ENCODE results near the gene GPHN.

The GPHN gene

DNA sequence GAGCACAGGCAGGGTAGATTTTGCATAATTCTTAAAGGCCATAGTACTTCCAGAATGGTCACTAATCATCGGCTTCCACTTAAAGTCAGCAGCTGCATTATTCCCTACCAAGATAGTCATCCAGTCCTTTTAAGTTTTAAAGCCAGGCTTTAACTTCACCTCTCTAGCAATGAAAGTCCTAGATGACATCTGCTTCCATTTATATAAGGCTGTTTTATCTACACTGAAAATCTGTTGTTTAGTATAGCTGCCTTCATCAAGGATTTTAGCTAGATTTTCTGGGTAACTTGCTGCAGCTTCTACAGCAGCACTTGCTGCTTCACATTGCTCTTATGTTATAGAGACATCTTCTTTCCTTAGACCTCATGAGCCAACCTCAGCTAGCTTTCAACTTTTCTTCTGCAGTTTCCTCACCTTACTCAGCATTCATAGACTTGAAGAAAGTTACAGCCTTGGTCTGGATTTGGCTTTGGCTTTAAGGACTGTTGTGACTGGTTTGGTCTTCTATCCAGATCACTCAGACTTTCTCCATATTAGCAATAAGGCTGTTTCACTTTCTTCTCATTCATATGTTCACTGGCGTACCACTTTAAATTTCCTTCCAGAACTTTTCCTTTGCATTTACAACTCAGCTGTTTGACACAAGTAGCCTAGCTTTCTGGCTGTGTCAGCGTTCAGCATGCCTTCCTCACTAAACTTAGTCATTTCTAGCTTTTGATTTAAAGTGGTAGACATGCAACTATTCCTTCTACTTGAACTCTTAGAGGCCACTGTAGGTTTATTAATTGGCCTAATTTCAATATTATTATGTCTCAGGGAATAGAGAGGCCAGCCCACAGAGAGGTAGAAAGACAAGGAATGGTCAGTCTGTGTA, 471.4 kb downstream of the GPHN start:
- Mint-ChIP-seq H3K4me1 (ENCODE audit: low read depth) (no peaks in the 10 kb centered on the region), H3K27me3 (no peaks in the 10 kb centered on the region), H3K27ac (no peak overlapping the region), H3K36me3 (ENCODE audit: low read depth) (peaks cover 4% of the 10 kb centered on the region), H3K9me3 (no peaks in the 10 kb centered on the region), H3K4me3 (no peak overlapping the region)

- Mint-ChIP-seq H3K9me3 (no peaks in the 10 kb centered on the region), H3K4me3 (no peak overlapping the region), H3K27me3 (no peaks in the 10 kb centered on the region), H3K27ac (no peak overlapping the region), H3K36me3 (ENCODE audit: low read depth) (peaks cover 14% of the 10 kb centered on the region), H3K4me1 (ENCODE audit: low read depth) (no peaks in the 10 kb centered on the region)
Observed at GRCh38 chr14:66982247-66982646, 474.3 kb downstream of the GPHN start.

DNA sequence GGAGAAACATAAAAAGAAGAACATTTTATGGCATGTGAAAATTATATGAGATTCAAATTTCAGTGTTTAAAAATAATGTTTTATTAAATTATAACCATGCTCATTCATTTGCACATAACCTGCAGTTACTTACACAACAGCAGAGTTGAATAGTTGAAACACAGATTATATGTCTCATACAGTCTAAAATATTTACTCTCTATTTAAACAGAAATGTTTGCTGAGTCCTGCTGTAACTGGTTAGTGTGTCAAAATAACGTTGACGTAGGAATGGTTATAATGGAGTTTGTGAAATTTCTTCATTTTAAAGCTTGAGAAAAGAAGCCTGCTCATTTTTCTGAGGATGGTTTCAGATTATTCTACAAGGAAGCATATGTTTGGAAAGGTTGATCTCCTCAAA, 484.8 kb downstream of the GPHN start:
- no peak overlapping the region for H3K27ac Mint-ChIP-seq
- peaks cover 2% of the 10 kb centered on the region for H3K4me1 Mint-ChIP-seq (ENCODE audit: low read depth)
- peaks cover 10% of the 10 kb centered on the region for H3K36me3 Mint-ChIP-seq (ENCODE audit: low read depth)
- no peaks in the 10 kb centered on the region for H3K9me3 Mint-ChIP-seq
- no peak overlapping the region for H3K4me3 Mint-ChIP-seq
- H3K27me3 Mint-ChIP-seq, result no peaks in the 10 kb centered on the region

GRCh38 chr14:66993512-66993911, 485.6 kb downstream of the GPHN start:
- no peak overlapping the region for H3K4me3 Mint-ChIP-seq
- no peaks in the 10 kb centered on the region for H3K9me3 Mint-ChIP-seq
- no peaks in the 10 kb centered on the region for H3K27me3 Mint-ChIP-seq
- peaks cover 10% of the 10 kb centered on the region for H3K36me3 Mint-ChIP-seq (ENCODE audit: low read depth)
- H3K27ac Mint-ChIP-seq, result no peak overlapping the region
- peaks cover 9% of the 10 kb centered on the region for H3K4me1 Mint-ChIP-seq (ENCODE audit: low read depth)

- H3K27ac Mint-ChIP-seq, result no peak overlapping the region
- H3K27me3 Mint-ChIP-seq, result no peaks in the 10 kb centered on the region
- peaks cover 10% of the 10 kb centered on the region for H3K4me1 Mint-ChIP-seq (ENCODE audit: low read depth)
- H3K9me3 Mint-ChIP-seq, result no peaks in the 10 kb centered on the region
- H3K36me3 Mint-ChIP-seq (ENCODE audit: low read depth), result peaks cover 4% of the 10 kb centered on the region
- no peak overlapping the region for H3K4me3 Mint-ChIP-seq
Observed at GRCh38 chr14:66998013-66998412, 490.1 kb downstream of the GPHN start.

GRCh38 chr14:66999978-67000377, 492.0 kb downstream of the GPHN start:
- Mint-ChIP-seq H3K27me3 (no peaks in the 10 kb centered on the region), H3K9me3 (no peaks in the 10 kb centered on the region), H3K4me3 (no peak overlapping the region), H3K27ac (no peak overlapping the region), H3K4me1 (ENCODE audit: low read depth) (peaks cover 10% of the 10 kb centered on the region), H3K36me3 (ENCODE audit: low read depth) (peaks cover 8% of the 10 kb centered on the region)

- peaks cover 4% of the 10 kb centered on the region for H3K4me1 Mint-ChIP-seq (ENCODE audit: low read depth)
- H3K27me3 Mint-ChIP-seq, result no peaks in the 10 kb centered on the region
Observed at GRCh38 chr14:67002994-67003753, 495.2 kb downstream of the GPHN start.

DNA sequence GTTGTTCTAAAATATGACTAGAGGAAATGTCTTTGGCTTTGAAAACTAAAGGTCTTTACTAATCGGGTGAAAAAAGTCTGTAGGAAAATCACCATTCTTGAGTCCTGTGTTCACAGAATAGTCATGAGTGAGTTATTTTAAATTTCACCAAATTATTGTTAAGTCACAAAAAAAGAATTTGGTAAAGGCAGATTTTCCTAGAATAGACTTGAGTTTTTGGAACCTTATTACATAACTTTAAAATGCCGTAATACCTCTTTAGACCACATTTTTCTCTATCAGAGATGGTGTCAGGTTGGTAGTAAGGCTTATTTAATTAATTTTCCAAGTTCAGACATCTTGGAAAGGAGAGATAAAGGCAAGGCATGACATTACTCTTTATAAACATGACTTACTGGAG, 496.6 kb downstream of the GPHN start:
- Mint-ChIP-seq H3K4me1 (ENCODE audit: low read depth) (no peaks in the 10 kb centered on the region), H3K27ac (no peak overlapping the region), H3K4me3 (no peak overlapping the region), H3K36me3 (ENCODE audit: low read depth) (peaks cover 11% of the 10 kb centered on the region), H3K9me3 (no peaks in the 10 kb centered on the region), H3K27me3 (no peaks in the 10 kb centered on the region)

More at GRCh38 chr14:67002994-67003753, 495.2 kb downstream of the GPHN start:
- Mint-ChIP-seq H3K36me3 (ENCODE audit: low read depth) (peaks cover 11% of the 10 kb centered on the region), H3K27ac (no peak overlapping the region), H3K4me3 (no peak overlapping the region), H3K9me3 (no peaks in the 10 kb centered on the region)

GRCh38 chr14:67010602-67011001, 502.7 kb downstream of the GPHN start:
- Mint-ChIP-seq H3K27me3 (no peaks in the 10 kb centered on the region), H3K4me3 (no peak overlapping the region), H3K4me1 (ENCODE audit: low read depth) (no peaks in the 10 kb centered on the region), H3K27ac (no peak overlapping the region), H3K9me3 (no peaks in the 10 kb centered on the region), H3K36me3 (ENCODE audit: low read depth) (peaks cover 5% of the 10 kb centered on the region)

- Mint-ChIP-seq H3K4me1 (ENCODE audit: low read depth) (peaks cover 7% of the 10 kb centered on the region), H3K36me3 (ENCODE audit: low read depth) (peaks cover 2% of the 10 kb centered on the region), H3K9me3 (no peaks in the 10 kb centered on the region), H3K4me3 (no peak overlapping the region), H3K27ac (no peak overlapping the region), H3K27me3 (no peaks in the 10 kb centered on the region)
Observed at GRCh38 chr14:67016856-67017255, 508.9 kb downstream of the GPHN start.

DNA sequence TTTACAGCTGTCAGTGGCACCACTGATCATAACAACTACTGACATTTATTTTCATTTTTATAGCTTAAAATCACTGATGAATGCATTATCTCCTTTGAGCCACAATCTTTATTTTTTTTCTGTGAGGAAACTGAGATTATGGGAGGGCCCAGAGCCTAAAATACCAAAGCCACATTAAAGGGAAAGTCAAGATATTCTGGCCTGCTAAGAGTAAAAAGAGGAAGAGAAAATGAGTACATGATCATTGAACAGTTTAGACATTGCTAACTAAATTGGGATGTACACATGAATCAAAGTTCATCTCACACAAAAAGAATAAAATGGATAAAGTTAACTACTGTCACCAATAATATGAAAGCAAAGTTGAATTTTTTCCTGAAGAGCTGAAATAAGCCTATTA, 510.8 kb downstream of the GPHN start:
- Mint-ChIP-seq H3K4me3 (no peak overlapping the region), H3K27ac (no peak overlapping the region), H3K4me1 (ENCODE audit: low read depth) (peaks cover 7% of the 10 kb centered on the region), H3K36me3 (ENCODE audit: low read depth) (peaks cover 4% of the 10 kb centered on the region), H3K27me3 (no peaks in the 10 kb centered on the region), H3K9me3 (no peaks in the 10 kb centered on the region)

DNA sequence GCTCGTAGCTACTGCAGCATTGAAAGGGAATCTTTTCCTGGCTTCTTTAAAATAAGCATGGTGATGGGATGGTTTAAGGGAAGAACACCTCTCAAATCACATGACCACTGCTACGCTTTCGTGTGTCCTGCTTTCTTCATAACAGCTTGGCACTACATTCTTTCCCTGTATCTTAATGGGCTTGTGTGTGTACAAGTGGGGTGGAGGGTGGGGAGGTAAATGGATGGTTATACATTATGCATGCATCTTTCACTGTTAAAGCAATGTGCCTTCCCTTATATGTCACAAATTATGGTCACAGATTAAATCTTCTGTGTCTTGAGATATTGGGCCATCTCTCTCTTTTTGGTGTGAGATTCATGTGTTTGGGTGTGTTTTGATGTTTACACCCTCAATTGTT, 511.8 kb downstream of the GPHN start:
- H3K27ac Mint-ChIP-seq, result no peak overlapping the region
- no peaks in the 10 kb centered on the region for H3K27me3 Mint-ChIP-seq
- peaks cover 5% of the 10 kb centered on the region for H3K9me3 Mint-ChIP-seq
- no peak overlapping the region for H3K4me3 Mint-ChIP-seq
- peaks cover 11% of the 10 kb centered on the region for H3K36me3 Mint-ChIP-seq (ENCODE audit: low read depth)
- peaks cover 7% of the 10 kb centered on the region for H3K4me1 Mint-ChIP-seq (ENCODE audit: low read depth)

DNA sequence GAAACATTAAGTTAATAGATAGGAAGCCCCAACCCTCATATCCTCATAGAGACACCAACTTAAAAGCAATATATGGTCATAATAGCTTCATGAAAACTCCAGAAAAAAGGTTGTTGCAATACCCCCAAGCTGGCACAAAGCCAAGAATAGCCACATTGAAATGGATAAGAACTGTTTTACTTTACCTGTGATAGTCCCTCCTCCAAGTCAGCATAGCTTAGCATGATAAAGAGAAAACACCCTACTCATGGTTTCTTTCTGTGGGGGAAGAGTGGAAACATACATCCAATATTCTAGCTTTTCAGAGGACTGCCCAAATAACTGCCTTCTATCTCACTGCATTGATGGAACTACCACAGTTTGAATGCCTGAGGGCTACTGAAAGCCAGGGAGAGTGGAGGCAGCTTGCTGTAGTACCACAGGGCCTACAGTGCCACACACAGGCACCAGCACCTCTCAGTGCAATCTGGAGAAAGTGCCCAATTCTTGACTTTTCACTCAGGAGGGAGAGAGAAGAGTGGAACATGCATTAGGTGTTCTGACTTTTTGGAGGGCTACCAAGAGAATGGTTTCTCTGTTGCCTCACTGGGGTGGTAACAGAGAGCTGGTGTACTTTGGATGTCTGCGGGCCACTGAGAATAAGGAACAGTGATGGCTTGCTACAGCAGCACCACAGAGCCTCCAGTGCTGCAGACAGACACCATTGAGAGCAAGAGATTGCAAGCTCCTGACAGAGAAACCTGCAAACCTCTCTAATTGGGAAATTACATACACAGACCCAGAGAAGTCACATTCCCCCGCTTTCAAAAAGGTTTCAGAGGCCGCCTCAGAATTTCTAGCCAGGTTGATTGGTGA, 524.2 kb downstream of the GPHN start:
- Mint-ChIP-seq H3K27ac (no peak overlapping the region), H3K4me1 (ENCODE audit: low read depth) (no peaks in the 10 kb centered on the region), H3K9me3 (peaks cover 35% of the 10 kb centered on the region), H3K27me3 (no peaks in the 10 kb centered on the region), H3K4me3 (no peak overlapping the region), H3K36me3 (ENCODE audit: low read depth) (peaks cover 31% of the 10 kb centered on the region)

DNA sequence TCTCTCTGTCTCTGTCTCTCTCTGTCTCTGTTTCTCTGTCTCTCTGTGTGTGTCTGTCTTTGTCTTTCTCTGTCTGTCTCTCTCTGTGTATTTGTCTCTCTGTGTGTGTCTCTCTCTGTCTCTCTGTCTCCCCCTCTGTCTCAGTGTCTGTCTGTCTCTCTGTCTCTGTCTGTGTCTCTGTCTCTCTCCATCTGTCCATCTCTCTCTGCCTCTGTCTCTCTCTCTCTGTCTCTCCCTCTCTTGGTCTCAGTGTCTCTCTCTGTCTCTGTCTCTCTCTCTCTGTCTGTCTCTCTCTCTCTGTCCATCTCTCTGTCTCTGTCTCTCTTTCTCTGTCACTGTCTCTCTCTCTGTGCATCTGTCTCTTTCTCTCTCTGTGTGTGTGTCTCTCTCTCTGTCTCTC, 537.5 kb downstream of the GPHN start:
- Mint-ChIP-seq H3K4me3 (no peak overlapping the region), H3K36me3 (ENCODE audit: low read depth) (peaks cover 11% of the 10 kb centered on the region), H3K4me1 (ENCODE audit: low read depth) (no peaks in the 10 kb centered on the region)

DNA sequence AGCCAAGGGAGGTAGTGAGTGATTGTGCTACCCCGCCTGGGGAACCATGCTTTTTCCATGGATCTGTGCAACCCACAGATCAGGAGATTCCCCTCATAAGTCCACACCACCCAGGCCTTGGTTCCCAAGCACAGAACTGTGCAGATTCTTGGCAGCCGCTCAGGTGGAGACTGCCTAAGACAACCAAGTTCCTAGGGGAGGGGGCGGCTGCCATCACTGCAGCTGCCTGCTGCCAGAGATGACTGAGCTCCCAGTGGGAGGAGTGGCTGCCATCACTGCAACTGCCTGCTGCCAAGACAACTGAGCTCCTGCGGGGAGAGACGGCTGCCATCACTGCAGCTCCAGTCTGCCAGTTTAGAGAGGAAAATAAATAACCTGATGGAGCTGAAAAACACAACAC, 542.9 kb downstream of the GPHN start:
- H3K4me3 Mint-ChIP-seq, result no peak overlapping the region
- H3K27ac Mint-ChIP-seq, result no peak overlapping the region
- peaks cover 22% of the 10 kb centered on the region for H3K9me3 Mint-ChIP-seq
- peaks cover 25% of the 10 kb centered on the region for H3K36me3 Mint-ChIP-seq (ENCODE audit: low read depth)
- H3K4me1 Mint-ChIP-seq (ENCODE audit: low read depth), result no peaks in the 10 kb centered on the region
- H3K27me3 Mint-ChIP-seq, result no peaks in the 10 kb centered on the region

More for the DNA sequence above, 537.5 kb downstream of the GPHN start:
- Mint-ChIP-seq H3K27me3 (no peaks in the 10 kb centered on the region), H3K9me3 (peaks cover 5% of the 10 kb centered on the region), H3K27ac (no peak overlapping the region)
